ENCODE results near the gene NKTR. TPM values are rescaled to one million over a fixed set of nuclear protein-coding genes. Genes with fewer than 3 reads are reported as not detected.

The NKTR gene
- polyA plus RNA-seq, 1 donor from 2014 or later: 242 TPM

- Histone ChIP-seq H3K9me2 (ENCODE audit: insufficient read depth, low read length) (no peaks in the 10 kb centered on the region), H2AFZ (ENCODE audit: low read depth, low read length) (no peak overlapping the region), H3K4me3 (ENCODE audit: low read length) (no peak overlapping the region), H3K9ac (ENCODE audit: low read length) (no peak overlapping the region), H3K27me3 (ENCODE audit: insufficient read depth, low read depth, low read length) (no peaks in the 10 kb centered on the region), H3K36me3 (ENCODE audit: insufficient read depth, low read length) (no peaks in the 10 kb centered on the region), H3K27ac (ENCODE audit: low read length) (no peak overlapping the region), H3F3A (ENCODE audit: insufficient read depth, low read length, poor library complexity, severe bottlenecking) (no peaks in the 10 kb centered on the region), H4K20me1 (ENCODE audit: insufficient read depth) (no peaks in the 10 kb centered on the region), H3K9me3 (ENCODE audit: low read length) (no peaks in the 10 kb centered on the region), H3K79me2 (replicated peaks; ENCODE audit: insufficient read depth, low read length) (no peaks in the 10 kb centered on the region), H3K4me2 (ENCODE audit: low read length) (no peak overlapping the region)
- TF ChIP-seq CTCF (IDR thresholded peaks at IDR 0.05; ENCODE audit: poor library complexity, severe bottlenecking) (no peak), EZH2 (IDR thresholded peaks at IDR 0.05; ENCODE audit: borderline replicate concordance, insufficient read depth, low read length, poor library complexity, severe bottlenecking) (no peak)
Observed at GRCh38 chr3:42663581-42664437, 63.3 kb downstream of the NKTR start.

GRCh38 chr3:42664438-42664803, 63.9 kb downstream of the NKTR start:
- Histone ChIP-seq H2AFZ (ENCODE audit: low read depth, low read length) (no peak overlapping the region), H3K9me2 (ENCODE audit: insufficient read depth, low read length) (no peaks in the 10 kb centered on the region), H3K79me2 (replicated peaks; ENCODE audit: insufficient read depth, low read length) (no peaks in the 10 kb centered on the region), H3K9ac (ENCODE audit: low read length) (no peak overlapping the region), H3F3A (ENCODE audit: insufficient read depth, low read length, poor library complexity, severe bottlenecking) (no peaks in the 10 kb centered on the region), H4K20me1 (ENCODE audit: insufficient read depth) (no peaks in the 10 kb centered on the region), H3K27ac (ENCODE audit: low read length) (no peak overlapping the region), H3K9me3 (ENCODE audit: low read length) (no peaks in the 10 kb centered on the region), H3K4me3 (ENCODE audit: low read length) (no peak overlapping the region), H3K36me3 (ENCODE audit: insufficient read depth, low read length) (no peaks in the 10 kb centered on the region), H3K4me2 (ENCODE audit: low read length) (no peak overlapping the region), H3K27me3 (ENCODE audit: insufficient read depth, low read depth, low read length) (no peaks in the 10 kb centered on the region)
- TF ChIP-seq TAF1 (IDR thresholded peaks at IDR 0.05; ENCODE audit: low read depth) (no peak), RAD21 (conservative IDR thresholded peaks at IDR 0.05) (no peak), EP300 (conservative IDR thresholded peaks at IDR 0.05; ENCODE audit: poor library complexity, severe bottlenecking) (no peak), MXI1 (conservative IDR thresholded peaks at IDR 0.05; ENCODE audit: poor library complexity, severe bottlenecking) (no peak)

GRCh38 chr3:42665050-42665878, 64.8 kb downstream of the NKTR start:
- H3K36me3 ChIP-seq (ENCODE audit: insufficient read depth, low read length): no peaks in the 10 kb centered on the region
- H3K9me3 ChIP-seq (ENCODE audit: low read length): no peaks in the 10 kb centered on the region
- no peak overlapping the region for H3K4me3 ChIP-seq (ENCODE audit: low read length)
- no peak overlapping the region for H3K4me2 ChIP-seq (ENCODE audit: low read length)
- TF ChIP-seq TAF1 (IDR thresholded peaks at IDR 0.05; ENCODE audit: low read depth) (no peak), EZH2 (IDR thresholded peaks at IDR 0.05; ENCODE audit: borderline replicate concordance, insufficient read depth, low read length, poor library complexity, severe bottlenecking) (no peak), EP300 (conservative IDR thresholded peaks at IDR 0.05; ENCODE audit: poor library complexity, severe bottlenecking) (no peak), POLR2AphosphoS5 (IDR thresholded peaks at IDR 0.05) (no peak)
- H3K9ac ChIP-seq (ENCODE audit: low read length): no peak overlapping the region
- H3K27me3 ChIP-seq (ENCODE audit: insufficient read depth, low read depth, low read length): no peaks in the 10 kb centered on the region
- H3K79me2 ChIP-seq (replicated peaks; ENCODE audit: insufficient read depth, low read length): no peaks in the 10 kb centered on the region
- no peak overlapping the region for H3K27ac ChIP-seq (ENCODE audit: low read length)
- H3K9me2 ChIP-seq (ENCODE audit: insufficient read depth, low read length): no peaks in the 10 kb centered on the region
- no peaks in the 10 kb centered on the region for H3F3A ChIP-seq (ENCODE audit: insufficient read depth, low read length, poor library complexity, severe bottlenecking)
- H2AFZ ChIP-seq (ENCODE audit: low read depth, low read length): no peak overlapping the region
- no peaks in the 10 kb centered on the region for H4K20me1 ChIP-seq (ENCODE audit: insufficient read depth)

Measured in neural cell (in vitro differentiated cells).